GM10847 (cell line): ENCODE measurements around the gene MIDN.
A peak's percentile ranks its signal among the peaks of the same experiment; 100 is the strongest.

Source experiments
- POLR2A ChIP-seq: IDR thresholded peaks from 2 replicates; pipeline ENCODE4 v1.6.1; 2011; ENCODE audit not compliant: insufficient read length; ENCODE audit errors: extremely low read depth

The MIDN gene

DNA sequence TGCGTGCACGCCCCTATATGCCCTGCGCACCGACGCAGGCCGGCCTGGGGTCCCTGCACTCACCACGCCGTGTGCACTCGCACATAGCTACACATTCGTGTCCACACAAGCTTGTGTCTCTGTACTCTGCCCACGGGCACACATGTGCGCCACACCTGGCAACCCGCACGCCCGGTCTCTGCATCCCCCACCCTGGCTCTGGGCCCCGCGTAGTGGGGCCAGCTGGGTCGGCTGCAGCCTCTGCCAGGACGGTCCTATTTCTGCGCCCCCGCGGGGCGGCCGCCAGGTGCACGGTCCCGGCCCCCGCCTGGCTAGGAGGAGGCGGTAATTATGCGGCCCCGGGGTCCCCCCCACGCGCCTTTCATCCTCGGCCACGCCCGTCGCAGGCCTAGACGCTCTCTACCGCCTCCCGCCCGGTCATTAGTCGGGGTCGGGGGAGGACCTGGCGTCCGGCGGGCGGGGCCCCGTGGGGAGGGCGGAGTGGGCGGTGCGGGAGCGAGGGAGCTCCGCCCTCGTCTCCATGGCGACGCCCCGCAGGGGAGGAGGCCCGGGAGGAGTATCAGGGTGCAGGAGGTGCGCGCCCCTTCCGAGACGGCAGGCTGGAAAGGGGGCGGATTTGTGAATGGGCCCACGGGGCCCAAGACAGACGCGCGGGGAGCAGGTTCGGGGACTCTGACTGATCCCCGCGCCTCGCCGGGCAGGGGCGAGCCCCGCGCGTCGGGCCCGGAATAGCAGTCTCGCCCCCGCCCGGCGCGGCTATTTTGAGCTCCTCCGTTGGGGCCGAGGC is 17.9 kb downstream of the MIDN start:
- no peak for TF ChIP-seq POLR2A

- TF ChIP-seq POLR2A: no peak
Measured at GRCh38 chr19:1266916-1267476, 18.6 kb downstream of the MIDN start.

- TF ChIP-seq POLR2A: no peak
Measured at GRCh38 chr19:1267477-1268225, 19.3 kb downstream of the MIDN start.

- TF ChIP-seq POLR2A: no peak
Measured at GRCh38 chr19:1268226-1269064, 20.1 kb downstream of the MIDN start.

DNA sequence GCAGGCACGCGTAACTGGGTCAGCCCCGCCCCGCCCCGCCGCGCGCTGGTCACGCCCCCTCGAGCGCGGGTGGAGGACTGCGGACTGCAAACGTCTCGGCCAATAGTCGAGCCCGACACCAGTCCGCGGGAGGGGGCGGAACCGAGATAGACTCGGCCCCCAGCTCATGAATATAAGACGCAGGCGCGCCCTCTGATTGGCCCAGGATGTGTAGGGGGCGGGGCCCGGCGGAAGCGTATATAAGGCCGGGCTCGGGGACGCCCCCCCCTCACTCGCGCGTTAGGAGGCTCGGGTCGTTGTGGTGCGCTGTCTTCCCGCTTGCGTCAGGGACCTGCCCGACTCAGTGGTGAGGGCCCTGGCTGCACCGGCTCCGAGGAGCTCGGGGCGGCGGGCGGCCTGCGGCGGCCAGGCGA is 20.7 kb downstream of the MIDN start, which contains the start of gene CIRBP:
CIRBP (plus strand) TSS at position 268 of the 413 bp plus-strand sequence. CDS start 1,602 bp downstream, outside the sequence.
- TF ChIP-seq POLR2A: peak; percentile 100

- no peak for TF ChIP-seq POLR2A
Measured at GRCh38 chr19:1269478-1270212, 21.3 kb downstream of the MIDN start.

DNA sequence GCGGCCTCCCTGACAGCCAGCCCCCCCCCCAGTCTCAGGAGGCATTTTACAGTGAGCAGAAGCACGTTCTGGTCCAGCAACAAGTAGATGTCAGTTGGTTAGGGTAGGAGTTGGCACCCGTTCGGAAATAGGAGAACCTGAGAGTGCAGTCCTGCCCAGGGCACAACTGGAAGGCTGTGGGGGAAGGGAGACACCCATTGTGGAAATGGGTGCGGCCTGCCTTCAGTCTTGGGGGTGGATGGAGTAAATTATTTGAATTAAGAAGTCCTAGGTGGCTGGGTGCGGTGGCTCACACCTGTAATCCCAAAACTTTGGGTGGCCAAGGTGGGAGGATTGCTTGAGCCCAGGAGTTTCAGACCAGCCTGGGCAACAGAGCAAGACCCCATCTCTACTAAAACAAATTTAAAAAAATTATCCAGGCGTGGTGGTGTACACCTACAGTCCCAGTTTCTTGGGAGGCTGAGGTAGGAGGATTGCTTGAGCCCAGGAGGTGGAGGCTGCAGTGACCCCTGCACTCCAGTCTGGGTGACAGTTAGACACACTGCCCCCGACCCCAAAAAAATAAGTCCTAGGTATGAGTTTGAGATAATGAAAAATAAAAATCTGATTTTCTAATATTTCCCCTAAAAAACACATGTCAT is 21.9 kb downstream of the MIDN start:
- TF ChIP-seq POLR2A: no peak

DNA sequence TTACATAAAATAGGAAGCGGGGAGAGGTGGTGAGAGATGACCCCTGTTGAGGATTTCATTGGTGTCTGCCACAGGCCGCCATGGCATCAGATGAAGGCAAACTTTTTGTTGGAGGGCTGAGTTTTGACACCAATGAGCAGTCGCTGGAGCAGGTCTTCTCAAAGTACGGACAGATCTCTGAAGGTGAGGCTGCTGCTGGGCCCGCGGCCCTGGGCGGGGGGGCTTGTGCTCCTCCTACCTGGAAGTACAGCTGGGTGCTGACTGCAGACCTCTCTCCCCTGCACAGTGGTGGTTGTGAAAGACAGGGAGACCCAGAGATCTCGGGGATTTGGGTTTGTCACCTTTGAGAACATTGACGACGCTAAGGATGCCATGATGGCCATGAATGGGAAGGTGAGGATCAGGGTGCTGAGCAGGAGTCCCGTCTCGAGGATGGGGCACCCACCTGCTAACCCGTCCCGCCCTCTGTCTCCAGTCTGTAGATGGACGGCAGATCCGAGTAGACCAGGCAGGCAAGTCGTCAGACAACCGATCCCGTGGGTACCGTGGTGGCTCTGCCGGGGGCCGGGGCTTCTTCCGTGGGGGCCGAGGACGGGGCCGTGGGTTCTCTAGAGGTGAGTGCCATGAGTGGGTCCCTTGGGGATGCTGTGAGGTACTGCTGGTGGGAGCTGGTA is 22.6 kb downstream of the MIDN start:
- peak; percentile 7 for TF ChIP-seq POLR2A

- no peak for TF ChIP-seq POLR2A
Measured at GRCh38 chr19:1271528-1272422, 23.4 kb downstream of the MIDN start.

- TF ChIP-seq POLR2A: no peak
Measured at GRCh38 chr19:1272423-1273262, 24.3 kb downstream of the MIDN start.

GRCh38 chr19:1273263-1274041 is 25.1 kb downstream of the MIDN start:
- TF ChIP-seq POLR2A: no peak
